Ovary (tissue), 3 donors: ENCODE measurements around the gene HTRA2.

ENCODE experiments used
- EP300 ChIP-seq: sonication (generic); formaldehyde crosslinking; IDR thresholded peaks from one replicate; pipeline ENCODE4 v1.6.1; 2017; ENCODE audit warnings: antibody characterized with exemption
- POLR2A ChIP-seq: fragments of 450-650 bp; IDR thresholded peaks from one replicate; pipeline ENCODE4 v1.6.1; 2017; ENCODE audit warnings: antibody characterized with exemption, mild to moderate bottlenecking, moderate library complexity
- TF ChIP-seq, protein P1 (sequence below), 3 donors: fragments of 450-650 bp in 2 of 3; fragments of 200-600 bp in 1 of 3; IDR thresholded peaks; one replicate each; pipeline versions ENCODE4 v1.5.1 to v1.8.0; 2016 to 2022; ENCODE audit warnings: antibody characterized with exemption in 3 of 3, mild to moderate bottlenecking in 1 of 3
- donor health status: DM: no; HTN: no; CAD: no.

GRCh38 chr2:74481431-74481830, 48.3 kb upstream of the HTRA2 start:
- TF ChIP-seq POLR2A (no peak), EP300 (no peak)
- TF ChIP-seq, protein P1, sequence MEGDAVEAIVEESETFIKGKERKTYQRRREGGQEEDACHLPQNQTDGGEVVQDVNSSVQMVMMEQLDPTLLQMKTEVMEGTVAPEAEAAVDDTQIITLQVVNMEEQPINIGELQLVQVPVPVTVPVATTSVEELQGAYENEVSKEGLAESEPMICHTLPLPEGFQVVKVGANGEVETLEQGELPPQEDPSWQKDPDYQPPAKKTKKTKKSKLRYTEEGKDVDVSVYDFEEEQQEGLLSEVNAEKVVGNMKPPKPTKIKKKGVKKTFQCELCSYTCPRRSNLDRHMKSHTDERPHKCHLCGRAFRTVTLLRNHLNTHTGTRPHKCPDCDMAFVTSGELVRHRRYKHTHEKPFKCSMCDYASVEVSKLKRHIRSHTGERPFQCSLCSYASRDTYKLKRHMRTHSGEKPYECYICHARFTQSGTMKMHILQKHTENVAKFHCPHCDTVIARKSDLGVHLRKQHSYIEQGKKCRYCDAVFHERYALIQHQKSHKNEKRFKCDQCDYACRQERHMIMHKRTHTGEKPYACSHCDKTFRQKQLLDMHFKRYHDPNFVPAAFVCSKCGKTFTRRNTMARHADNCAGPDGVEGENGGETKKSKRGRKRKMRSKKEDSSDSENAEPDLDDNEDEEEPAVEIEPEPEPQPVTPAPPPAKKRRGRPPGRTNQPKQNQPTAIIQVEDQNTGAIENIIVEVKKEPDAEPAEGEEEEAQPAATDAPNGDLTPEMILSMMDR (IDR thresholded peaks at IDR 0.05) = no peak
